GM21528 (cell line): ENCODE results near the gene CTDSP2.
"Not testable (repeated sequence)": the region's sequence is repeated elsewhere in the genome, so short reads cannot be mapped to it uniquely, and the experiment has no call there.

ENCODE experiments used
- ATAC-seq: cut with Tn5 transposase; IDR thresholded peaks from one replicate; pipeline ENCODE4 v1.9.1; 2021; ENCODE audit warnings: mild to moderate bottlenecking, moderate library complexity; ENCODE audit not compliant: unreplicated experiment, low FRiP score

CTDSP2 gene

GRCh38 chr12:57882575-57882974 lies 36.0 kb upstream of the CTDSP2 start:
- ATAC-seq: no peak

- no peak for ATAC-seq
These were observed 34.9 kb upstream of the CTDSP2 start for GRCh38 chr12:57881475-57881874.

GRCh38 chr12:57881035-57881434 lies 34.5 kb upstream of the CTDSP2 start:
- not testable (repeated sequence) for ATAC-seq

GRCh38 chr12:57877876-57878275 lies 31.3 kb upstream of the CTDSP2 start:
- no peak for ATAC-seq

GRCh38 chr12:57875753-57876547 lies 29.4 kb upstream of the CTDSP2 start:
- ATAC-seq: no peak

- no peak for ATAC-seq
These were observed 27.9 kb upstream of the CTDSP2 start for GRCh38 chr12:57874166-57875108.

GRCh38 chr12:57872362-57872761 lies 25.8 kb upstream of the CTDSP2 start:
- no peak for ATAC-seq

GRCh38 chr12:57869927-57870318 lies 23.4 kb upstream of the CTDSP2 start:
- no peak for ATAC-seq

GRCh38 chr12:57869298-57869926 lies 22.9 kb upstream of the CTDSP2 start:
- ATAC-seq: no peak

- ATAC-seq: no peak
These were observed 22.3 kb upstream of the CTDSP2 start for GRCh38 chr12:57868851-57869268.

- no peak for ATAC-seq
These were observed 21.7 kb upstream of the CTDSP2 start for GRCh38 chr12:57868221-57868620.

- no peak for ATAC-seq
These were observed 19.9 kb upstream of the CTDSP2 start for GRCh38 chr12:57866308-57867019.

- ATAC-seq: peak; percentile 80
These were observed 18.7 kb upstream of the CTDSP2 start for GRCh38 chr12:57865084-57865751.

GRCh38 chr12:57864442-57865083 lies 18.0 kb upstream of the CTDSP2 start:
- no peak for ATAC-seq

- ATAC-seq: no peak
These were observed 17.1 kb upstream of the CTDSP2 start for GRCh38 chr12:57863676-57864075.

- no peak for ATAC-seq
These were observed 15.4 kb upstream of the CTDSP2 start for GRCh38 chr12:57861967-57862366.

GRCh38 chr12:57860883-57861282 lies 14.4 kb upstream of the CTDSP2 start:
- ATAC-seq: not testable (repeated sequence)

GRCh38 chr12:57859121-57859520 lies 12.6 kb upstream of the CTDSP2 start:
- no peak for ATAC-seq

GRCh38 chr12:57858123-57858522 lies 11.6 kb upstream of the CTDSP2 start:
- ATAC-seq: not testable (repeated sequence)
